HS-27A (cell line): ENCODE data around the gene RXRB.

ENCODE experiments used
- DNase-seq: peaks from one replicate; pipeline ENCODE4 v3.0.0-alpha.2; 2012; ENCODE audit warnings: low read depth, missing footprints

RXRB gene

DNA sequence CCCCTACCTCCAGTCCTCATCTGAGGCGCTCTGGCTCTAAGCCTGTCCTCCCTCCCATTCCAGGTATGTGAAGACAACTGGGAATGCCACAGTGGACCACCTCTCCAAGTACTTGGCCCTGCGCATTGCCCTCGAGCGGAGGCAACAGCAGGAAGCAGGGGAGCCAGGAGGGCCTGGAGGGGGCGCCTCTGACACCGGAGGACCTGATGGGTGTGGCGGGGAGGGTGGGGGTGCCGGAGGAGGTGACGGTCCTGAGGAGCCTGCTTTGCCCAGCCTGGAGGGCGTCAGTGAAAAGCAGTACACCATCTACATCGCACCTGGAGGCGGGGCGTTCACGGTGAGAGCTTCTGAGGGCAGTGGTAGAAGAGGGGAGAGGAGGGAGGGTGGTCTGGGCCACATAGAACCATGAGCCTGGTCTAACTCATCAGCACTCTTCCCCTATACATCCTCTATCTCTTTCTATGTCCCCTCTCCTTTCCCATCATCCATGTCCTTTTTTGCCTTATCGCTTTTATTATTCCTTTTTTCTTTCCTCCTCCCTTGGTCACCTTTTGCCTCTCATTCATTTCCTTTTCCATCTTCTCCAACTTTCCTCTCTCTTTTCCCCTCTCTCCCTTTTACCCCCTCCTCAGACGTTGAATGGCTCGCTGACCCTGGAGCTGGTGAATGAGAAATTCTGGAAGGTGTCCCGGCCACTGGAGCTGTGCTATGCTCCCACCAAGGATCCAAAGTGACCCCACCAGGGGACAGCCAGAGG, 11.4 kb upstream of the RXRB start:
- no peak for DNase-seq

DNA sequence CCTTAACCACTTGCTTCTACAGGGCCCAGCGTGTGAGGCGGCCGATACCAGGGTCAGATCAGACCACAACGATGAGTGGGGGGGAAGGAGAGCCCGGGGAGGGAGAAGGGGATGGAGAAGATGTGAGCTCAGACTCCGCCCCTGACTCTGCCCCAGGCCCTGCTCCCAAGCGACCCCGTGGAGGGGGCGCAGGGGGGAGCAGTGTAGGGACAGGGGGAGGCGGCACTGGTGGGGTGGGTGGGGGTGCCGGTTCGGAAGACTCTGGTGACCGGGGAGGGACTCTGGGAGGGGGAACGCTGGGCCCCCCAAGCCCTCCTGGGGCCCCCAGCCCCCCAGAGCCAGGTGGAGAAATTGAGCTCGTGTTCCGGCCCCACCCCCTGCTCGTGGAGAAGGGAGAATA, 10.7 kb upstream of the RXRB start:
- DNase-seq: no peak

DNA sequence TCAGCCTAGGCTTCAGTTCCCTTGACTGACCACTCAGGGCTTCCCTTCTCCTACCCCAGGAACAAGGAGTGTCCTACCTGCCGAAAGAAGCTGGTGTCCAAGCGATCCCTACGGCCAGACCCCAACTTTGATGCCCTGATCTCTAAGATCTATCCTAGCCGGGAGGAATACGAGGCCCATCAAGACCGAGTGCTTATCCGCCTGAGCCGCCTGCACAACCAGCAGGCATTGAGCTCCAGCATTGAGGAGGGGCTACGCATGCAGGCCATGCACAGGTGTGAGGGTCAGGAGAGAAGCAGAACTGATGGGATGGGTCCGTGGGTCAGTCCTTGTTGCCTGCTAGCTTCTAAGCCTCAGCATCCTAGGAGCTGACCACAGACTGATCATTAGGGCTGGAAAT, 9.4 kb upstream of the RXRB start:
- DNase-seq: no peak

DNA sequence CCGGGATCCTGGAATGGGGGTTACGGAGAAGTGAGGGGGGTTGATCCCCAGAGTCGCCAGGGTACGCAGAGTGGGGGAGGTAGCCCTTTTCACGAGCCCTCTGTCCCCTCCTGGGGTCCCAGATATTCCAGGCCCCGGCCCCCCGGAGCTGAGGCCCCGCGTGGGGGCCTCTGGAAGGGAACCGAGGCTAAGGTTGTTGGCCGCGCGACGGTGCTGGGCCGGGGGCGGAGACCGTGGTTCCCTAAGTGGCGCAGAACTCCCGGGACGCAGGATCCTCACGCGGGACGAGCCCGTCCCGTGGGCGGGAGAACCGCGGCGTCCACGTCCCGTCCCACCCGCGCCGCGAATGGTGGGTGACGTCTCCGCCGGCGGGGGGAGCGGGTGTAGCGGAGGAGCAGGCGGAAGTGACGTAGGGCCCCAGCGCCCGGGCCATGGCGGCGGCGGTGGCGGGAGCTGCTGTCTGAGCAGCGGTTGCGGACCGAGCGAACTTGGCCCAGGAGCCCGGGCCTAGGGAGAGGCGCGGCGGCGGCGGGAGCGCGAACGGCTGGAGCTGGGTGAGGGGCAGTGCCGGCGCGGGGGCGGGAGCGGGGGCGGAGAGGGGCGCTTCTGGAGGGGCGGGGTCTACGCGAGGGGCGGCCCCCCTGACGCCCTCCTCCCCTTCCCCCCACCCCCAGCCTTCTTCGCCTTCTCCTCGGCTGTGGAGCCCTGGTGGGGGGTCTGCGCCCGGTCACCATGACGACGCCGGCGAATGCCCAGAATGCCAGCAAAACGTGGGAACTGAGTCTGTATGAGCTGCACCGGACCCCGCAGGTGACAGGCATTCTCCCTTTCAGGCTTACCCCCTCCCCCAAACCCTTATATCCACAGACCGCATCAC, 7.9 kb upstream of the RXRB start, which contains the start of gene RING1:
TSS of gene RING1 (plus strand) at position 410 of the 877 bp plus-strand sequence. CDS start at position 733, 323 bp downstream.
- DNase-seq: no peak

DNA sequence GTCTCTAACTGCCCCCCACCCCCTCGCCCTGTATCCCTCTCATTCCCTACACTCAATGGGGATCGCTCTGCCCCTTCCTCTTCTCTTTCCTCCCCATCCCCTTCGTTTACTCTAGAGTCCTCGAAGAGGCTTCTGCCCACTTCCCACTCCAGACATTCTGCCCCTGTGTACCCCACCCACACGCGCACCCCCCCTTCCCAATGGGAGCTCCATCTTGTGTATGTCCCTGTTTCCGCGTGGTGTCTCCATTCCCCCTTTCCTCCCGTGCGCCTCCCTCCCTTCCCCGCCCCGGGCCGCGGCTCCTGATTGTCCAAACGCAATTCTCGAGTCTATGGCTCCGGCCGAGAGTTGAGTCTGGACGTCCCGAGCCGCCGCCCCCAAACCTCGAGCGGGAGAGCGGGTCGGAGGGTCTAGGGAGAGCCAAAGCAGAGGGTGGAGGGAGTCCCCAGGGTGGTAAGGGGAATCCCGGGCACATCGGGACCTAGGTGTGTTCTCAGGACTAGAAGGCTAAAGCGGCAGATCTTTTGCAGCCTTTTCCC, 7.2 kb upstream of the RXRB start:
- no peak for DNase-seq

DNA sequence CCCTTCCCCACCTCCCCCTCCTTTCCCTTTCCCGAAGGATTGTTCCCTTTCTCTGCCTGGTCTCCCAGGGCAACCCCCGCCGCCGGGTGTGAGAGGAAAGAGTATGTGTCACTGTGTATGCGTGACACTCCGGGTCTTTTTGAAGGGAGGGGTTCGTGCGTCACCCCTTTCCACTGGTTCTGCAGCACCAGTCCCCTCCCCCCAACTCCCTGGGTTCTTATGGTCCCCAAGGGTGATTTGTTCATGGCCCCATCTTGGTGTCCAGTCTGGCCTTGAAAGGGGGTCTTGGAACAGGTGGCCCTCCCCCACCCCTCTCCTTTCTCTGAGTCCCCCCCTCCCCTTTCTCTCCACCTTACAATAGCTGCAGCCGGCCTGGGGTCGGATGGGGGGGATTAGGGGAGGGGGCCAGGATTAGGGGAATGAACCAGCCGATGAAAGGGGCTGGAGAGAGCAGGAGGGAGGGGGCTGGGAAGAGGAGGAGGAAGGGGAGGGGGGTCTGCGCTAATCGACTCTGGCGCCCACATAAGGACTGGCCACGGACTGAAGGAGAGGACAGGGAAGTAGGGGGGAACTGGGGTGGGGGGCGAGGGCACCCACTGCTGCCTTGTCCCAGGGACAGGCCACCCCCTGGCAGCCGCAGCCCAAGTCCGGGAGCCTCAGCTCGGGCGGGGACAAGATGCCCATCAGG, 6.5 kb upstream of the RXRB start:
- no peak for DNase-seq

DNA sequence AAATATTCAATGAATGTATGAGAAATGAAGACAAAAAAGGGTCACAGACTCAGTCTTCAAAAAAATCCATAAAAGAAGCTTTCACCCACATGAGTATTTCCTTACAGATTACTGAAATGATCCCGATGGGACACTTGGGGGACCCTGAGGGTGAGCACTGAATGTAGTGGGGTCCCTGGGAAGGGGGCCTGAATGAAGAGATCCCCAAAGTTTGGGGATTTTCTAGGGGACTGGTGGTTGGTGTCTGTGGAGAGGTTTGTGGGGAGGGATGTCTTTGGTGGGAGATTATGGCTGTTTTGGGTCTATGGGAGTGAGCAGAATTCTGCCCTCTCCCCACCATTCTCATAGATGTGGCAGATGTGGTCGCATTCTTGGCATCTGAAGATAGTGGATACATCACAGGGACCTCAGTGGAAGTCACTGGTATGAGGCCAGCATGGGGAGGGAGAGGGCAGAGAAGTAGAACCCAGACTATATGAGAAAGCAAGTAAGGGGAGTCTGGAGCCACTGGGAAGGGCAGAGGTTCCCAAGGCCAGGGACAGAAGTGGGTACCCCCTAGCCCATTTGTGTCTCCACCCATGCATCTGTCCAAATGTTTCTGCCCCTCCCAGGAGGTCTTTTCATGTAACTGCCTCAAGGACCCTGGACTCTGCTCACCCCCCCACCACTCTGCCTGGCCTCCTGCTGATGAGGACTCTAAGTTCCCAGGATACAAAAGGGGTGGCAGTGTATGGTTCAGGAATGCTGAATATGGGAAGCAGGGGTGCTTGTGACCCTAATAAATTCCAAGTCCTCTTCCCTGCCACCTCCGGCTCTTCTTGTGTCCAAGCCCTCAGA, 5.8 kb upstream of the RXRB start:
- no peak for DNase-seq

DNA sequence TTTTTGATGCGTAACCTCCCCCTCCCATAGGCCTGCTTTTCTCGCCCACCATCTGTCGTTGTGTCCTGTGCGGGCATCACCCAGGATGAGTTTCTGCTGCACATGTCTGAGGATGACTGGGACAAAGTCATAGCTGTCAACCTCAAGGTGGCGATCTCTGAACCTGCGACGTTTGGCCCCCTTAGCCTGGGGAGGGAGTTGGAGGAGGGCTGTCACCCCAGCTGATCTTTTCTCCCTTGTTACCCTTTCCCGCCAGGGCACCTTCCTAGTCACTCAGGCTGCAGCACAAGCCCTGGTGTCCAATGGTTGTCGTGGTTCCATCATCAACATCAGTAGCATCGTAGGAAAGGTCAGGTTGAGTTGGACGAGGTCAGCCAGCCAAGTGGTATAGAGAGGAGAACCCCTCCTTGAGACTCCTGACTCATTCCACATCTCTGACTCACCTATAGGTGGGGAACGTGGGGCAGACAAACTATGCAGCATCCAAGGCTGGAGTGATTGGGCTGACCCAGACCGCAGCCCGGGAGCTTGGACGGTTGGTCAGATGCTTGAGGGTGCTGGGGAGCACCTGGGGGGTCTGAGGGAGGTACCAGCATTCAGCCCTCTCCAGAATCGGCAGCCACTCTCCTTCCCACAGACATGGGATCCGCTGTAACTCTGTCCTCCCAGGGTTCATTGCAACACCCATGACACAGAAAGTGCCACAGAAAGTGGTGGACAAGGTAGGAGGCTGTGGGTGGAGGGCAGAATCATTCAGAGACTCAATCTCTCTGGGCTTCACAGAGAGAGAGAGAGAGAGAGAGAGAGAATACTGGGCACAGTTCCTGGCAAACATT, 4.9 kb upstream of the RXRB start:
- no peak for DNase-seq

DNA sequence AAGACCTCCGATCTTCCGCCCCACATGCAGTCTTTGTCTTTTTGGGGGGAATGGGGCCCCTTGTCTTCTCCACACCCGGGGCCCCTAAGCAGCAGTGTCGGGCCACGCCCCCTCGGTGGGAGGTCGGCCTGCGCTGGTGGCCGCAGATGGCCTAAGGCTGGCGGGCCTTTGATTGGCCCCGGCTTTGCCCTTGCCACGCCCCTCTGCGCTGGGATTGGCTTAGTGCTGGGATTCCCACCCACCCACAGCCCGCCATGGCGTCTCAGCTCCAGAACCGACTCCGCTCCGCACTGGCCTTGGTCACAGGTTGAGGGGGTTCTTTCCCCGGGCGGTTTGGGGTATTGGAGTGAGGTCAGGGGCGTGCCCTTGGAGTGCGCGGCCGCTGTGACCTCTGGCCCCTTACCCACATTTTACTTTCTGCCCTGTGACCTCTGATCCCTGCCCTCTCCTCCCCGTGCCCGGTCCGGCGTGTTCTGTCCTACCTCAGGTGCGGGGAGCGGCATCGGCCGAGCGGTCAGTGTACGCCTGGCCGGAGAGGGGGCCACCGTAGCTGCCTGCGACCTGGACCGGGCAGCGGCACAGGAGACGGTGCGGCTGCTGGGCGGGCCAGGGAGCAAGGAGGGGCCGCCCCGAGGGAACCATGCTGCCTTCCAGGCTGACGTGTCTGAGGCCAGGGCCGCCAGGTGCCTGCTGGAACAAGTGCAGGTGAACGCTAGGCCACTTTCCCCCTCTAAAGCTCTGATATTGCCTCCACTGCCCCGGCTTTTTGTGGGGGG, 4.1 kb upstream of the RXRB start, which contains the start of gene HSD17B8:
TSS of gene HSD17B8 (plus strand) at position 241 of the 776 bp plus-strand sequence. CDS start at position 255, 14 bp downstream.
- DNase-seq: no peak

DNA sequence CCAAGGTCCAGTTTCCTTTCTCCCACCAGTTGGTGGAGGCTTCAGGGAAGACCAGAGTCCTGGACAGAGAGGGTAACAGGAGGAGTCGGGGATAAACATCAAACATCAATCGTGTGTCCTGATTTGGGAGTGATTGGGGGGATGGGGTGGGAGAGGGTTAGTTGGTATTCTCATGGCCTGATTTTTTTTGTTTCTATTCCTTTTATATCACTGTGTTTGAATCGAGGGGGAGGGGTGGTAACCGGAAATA, 3.6 kb upstream of the RXRB start:
- DNase-seq: no peak

DNA sequence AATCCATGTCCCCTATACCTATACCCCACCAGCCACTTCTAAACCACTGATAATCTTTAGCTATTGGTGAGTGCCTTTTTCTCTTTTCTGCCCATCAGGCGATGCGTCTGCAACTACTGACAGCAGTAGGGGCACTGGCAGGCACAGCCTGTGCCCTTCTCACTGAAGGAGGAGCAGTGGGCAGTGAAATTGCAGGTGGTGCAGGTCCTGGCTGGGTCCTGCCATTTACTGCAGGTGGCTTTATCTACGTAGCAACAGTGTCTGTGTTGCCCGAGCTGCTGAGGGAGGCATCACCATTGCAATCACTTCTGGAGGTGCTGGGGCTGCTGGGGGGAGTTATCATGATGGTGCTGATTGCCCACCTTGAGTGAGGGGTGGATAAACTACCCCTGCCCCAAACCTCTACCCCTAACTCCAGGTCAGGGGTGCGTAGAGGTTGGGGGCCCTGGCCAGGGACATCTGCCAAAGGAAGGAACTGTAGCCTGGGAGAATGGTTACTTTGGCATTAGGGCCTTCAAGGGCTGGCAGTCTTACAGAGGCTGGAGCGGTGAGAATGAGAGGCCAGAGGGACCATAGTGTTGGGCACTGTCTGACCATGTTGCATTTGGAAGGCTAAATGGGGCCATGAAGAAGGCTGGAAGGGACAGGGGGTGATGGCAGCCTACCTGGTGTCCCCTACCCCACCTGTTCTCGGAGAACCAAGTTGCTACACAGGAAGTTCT, 3.1 kb upstream of the RXRB start:
- DNase-seq: no peak

DNA sequence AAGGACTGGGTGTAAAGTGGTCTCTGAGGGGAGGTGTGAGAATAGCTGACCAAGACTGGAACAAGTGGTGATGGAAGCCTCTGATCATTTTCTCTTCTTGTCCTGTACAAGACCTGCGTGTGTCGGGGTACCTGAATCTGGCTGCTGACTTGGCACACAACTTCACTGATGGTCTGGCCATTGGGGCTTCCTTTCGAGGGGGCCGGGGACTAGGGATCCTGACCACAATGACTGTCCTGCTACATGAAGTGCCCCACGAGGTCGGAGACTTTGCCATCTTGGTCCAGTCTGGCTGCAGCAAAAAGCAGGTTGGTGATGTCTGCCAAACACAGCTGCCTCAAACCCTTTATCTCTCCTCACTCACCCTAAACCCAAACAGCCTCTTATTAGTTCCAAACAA, 2.3 kb upstream of the RXRB start:
- no peak for DNase-seq

DNA sequence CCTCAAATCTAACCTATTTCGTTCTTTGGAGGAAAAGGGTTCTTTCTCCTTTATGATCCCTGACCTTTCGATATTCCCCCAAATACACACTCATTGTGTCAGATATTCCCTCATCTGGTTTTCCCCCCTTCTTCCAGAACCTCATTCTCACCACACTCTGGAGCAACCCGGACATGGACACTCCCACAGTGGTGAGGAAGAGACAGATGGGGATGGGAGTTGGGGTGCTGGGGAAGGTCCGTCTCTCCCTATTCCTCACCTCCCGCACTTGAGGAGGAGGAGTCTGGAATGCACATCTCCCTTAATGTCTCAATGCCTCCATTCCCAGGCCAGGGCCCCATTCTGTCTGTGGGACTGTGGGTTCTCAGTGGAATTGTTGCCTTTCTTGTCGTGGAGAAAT, 1.5 kb upstream of the RXRB start:
- no peak for DNase-seq

DNA sequence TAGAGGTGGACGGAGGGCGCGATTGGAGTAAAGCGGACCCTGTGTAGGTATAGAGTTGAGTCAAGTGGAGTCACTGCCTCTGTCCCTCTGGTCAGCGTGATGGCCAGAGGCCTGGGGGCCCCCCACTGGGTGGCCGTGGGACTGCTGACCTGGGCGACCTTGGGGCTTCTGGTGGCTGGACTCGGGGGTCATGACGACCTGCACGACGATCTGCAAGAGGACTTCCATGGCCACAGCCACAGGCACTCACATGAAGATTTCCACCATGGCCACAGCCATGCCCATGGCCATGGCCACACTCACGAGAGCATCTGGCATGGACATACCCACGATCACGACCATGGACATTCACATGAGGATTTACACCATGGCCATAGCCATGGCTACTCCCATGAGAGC, 681 bp upstream of the RXRB start:
- no peak for DNase-seq

DNA sequence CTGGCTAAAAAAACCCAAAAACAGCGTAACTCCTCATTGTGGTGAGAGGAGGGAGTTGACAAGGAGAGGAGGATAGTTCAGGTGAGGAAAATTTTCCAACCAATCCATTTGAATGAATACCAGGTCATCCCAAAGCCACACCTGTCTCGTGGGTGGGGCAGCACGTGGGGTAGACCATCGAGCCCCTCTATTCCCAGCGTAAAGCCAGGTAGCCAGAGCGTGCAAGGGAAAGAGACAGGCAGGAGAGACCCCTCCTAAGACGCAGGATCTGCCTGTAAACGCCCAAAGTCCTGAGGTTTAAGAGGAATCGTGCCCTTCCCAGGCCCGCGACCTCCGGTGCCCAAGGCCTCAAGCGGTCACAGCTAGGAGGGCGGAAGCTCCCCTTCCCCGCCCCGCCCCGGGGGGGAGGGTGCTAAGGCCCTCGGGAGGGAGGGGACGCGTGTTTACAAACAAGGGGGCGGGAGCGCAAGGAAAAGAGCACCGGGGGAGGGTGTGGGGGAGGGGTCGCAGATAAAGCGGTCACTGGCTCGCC, 712 bp downstream of the RXRB start:
- DNase-seq: no peak

DNA sequence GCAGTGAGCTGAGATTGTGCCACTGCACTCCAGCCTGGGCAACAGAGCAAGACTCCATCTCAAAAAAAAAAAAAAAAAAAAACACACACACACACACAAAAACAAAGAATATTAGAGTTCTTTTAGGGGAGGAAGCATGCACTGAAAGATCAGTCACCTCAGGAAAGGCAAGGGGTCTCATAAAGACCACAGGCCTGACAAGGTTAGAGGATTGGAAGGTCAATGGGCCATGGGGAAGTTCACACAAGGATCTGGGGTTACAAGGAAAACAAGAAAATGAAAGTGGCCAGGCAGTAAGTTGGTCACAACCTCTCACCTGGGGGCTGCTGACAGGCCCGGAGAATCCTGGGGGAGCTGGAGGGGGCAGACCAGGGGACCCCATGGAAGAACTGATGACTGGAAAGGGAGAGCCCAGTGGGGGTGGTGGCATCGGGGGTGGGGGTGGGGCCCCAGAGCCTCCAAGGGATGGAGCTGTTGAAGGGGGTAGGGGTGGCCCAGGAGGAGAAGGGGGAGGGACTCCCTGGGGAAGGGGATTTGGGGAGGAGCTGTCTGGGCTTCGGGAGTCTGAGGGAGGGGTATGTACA, 1.5 kb downstream of the RXRB start:
- DNase-seq: no peak

DNA sequence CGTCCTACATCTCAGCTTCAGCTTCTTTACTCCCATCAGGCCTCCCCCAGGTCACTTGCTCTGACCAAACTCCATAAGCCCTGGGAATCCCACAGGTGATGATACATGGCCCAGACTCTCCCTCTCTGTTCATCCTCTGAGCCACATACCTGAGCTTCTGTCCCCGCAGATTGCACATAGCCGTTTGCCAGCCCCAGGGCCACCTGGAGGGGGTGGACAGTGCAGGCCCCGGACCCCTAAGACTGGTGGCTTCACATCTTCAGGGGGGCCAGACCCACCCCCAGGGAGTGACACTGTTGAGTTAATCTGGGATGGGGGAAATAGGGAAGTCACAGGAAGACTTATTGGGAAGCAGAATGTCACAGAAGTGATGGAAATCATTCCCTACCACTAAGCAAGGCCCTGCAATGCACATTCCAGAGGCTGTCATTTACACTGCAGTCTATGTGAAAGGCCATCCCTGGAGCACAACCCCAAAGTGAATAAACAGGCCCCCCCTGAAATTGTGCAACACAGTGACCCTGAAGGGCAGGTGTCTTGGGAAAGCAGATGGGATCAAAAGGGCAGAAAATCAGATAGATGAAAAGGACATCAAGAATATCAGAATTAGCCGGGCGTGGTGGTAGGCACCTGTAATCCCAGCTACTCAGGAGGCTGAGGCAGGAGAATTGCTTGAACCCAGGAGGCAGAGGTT, 2.2 kb downstream of the RXRB start:
- no peak for DNase-seq

DNA sequence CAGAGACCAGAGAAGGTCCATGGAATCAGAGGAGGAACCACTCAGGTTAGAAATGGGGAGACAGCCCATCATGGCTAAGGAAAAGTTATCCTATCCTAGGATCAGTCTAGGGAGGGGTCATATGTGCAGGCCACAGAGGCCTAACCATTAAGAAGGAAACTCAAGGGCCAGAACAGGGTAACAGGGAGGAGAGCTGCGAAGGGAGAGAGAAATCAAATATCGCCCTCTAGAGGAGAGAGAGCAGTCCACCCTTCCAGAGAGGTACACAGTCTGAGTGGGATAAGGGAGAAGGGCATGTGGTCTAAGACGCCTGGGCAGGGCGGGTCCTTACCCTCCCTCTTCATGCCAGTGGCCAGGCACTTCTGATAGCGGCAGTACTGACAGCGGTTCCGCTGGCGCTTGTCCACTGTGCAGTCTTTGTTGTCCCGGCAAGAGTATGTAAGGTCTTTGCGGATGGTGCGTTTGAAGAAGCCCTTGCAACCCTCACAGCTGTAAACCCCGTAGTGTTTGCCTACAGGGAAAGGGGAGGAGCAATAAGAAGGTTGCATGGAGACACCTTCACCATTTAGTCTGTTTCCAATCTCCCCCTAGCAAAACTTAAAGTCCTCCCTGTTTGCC, 2.9 kb downstream of the RXRB start:
- no peak for DNase-seq
